DMS114 treated with DMSO at 0.1 percent for 48 hours (cell line): Measurements from ENCODE around the gene PHACTR1.
"Not testable (repeated sequence)": the region's sequence is repeated elsewhere in the genome, so short reads cannot be mapped to it uniquely, and the experiment has no call there.

Experiments used
- DNase-seq: peaks from one replicate; lab custom pipeline; 2025; ENCODE audit not compliant: unreplicated experiment; lab: John Stamatoyannopoulos, UW

PHACTR1 gene

GRCh38 chr6:12716298-12716916, at the start of gene PHACTR1:
TSS of gene PHACTR1 (plus strand) at chr6:12716767.
- DNase-seq: no peak

- DNase-seq: no peak
Observed at GRCh38 chr6:12666886-12667285, 49.7 kb upstream of the PHACTR1 start.

- DNase-seq: no peak
Observed at GRCh38 chr6:12675931-12676330, 40.6 kb upstream of the PHACTR1 start.

- no peak for DNase-seq
Observed at GRCh38 chr6:12679341-12679740, 37.2 kb upstream of the PHACTR1 start.

- no peak for DNase-seq
Observed at GRCh38 chr6:12693122-12693521, 23.4 kb upstream of the PHACTR1 start.

GRCh38 chr6:12698298-12698697, 18.3 kb upstream of the PHACTR1 start:
- no peak for DNase-seq

- DNase-seq: no peak
Observed at GRCh38 chr6:12704946-12705345, 11.6 kb upstream of the PHACTR1 start.

- no peak for DNase-seq
Observed at GRCh38 chr6:12709116-12709515, 7.5 kb upstream of the PHACTR1 start.

- no peak for DNase-seq
Observed at GRCh38 chr6:12709556-12710232, 6.9 kb upstream of the PHACTR1 start.

GRCh38 chr6:12710921-12711320, 5.6 kb upstream of the PHACTR1 start:
- DNase-seq: no peak

- DNase-seq: no peak
Observed at GRCh38 chr6:12714022-12714421, 2.5 kb upstream of the PHACTR1 start.

GRCh38 chr6:12715437-12715836, 1.1 kb upstream of the PHACTR1 start:
- DNase-seq: no peak

- DNase-seq: no peak
Observed at GRCh38 chr6:12717356-12717755, 789 bp downstream of the PHACTR1 start.

- no peak for DNase-seq
Observed at GRCh38 chr6:12718015-12718414, 1.4 kb downstream of the PHACTR1 start.

GRCh38 chr6:12719017-12719416, 2.5 kb downstream of the PHACTR1 start:
- DNase-seq: no peak

GRCh38 chr6:12720310-12720709, 3.7 kb downstream of the PHACTR1 start:
- DNase-seq: no peak

GRCh38 chr6:12725263-12725662, 8.7 kb downstream of the PHACTR1 start:
- DNase-seq: no peak

GRCh38 chr6:12729467-12729866, 12.9 kb downstream of the PHACTR1 start:
- no peak for DNase-seq

GRCh38 chr6:12730809-12731208, 14.2 kb downstream of the PHACTR1 start:
- not testable (repeated sequence) for DNase-seq

GRCh38 chr6:12733876-12734275, 17.3 kb downstream of the PHACTR1 start:
- no peak for DNase-seq

GRCh38 chr6:12735786-12736185, 19.2 kb downstream of the PHACTR1 start:
- no peak for DNase-seq

- no peak for DNase-seq
Observed at GRCh38 chr6:12748411-12748810, 31.8 kb downstream of the PHACTR1 start.
